Progenitor cell of endocrine pancreas (in vitro differentiated cells): ENCODE results near the gene ATP4B. TPM values are rescaled to one million over a fixed set of nuclear protein-coding genes. Genes with fewer than 3 reads are reported as not detected.

Experiments used
- DNase-seq: peaks from one replicate; pipeline ENCODE4 v3.0.0; 2021; ENCODE audit warnings: low spot score; ENCODE audit not compliant: unreplicated experiment
- H3K27ac Mint-ChIP-seq: 2 replicates; pipeline ENCODE4 v1.8.0; 2021; ENCODE audit warnings: mild to moderate bottlenecking, moderate library complexity, mixed read lengths
- H3K27me3 Mint-ChIP-seq: 2 replicates; pipeline ENCODE4 v1.8.0; 2021; ENCODE audit warnings: mixed read lengths
- H3K36me3 Mint-ChIP-seq: 2 replicates; pipeline ENCODE4 v1.8.0; 2022; ENCODE audit warnings: mixed read lengths; ENCODE audit not compliant: insufficient read depth
- H3K4me1 Mint-ChIP-seq: 2 replicates; pipeline ENCODE4 v1.8.0; 2021; ENCODE audit warnings: low read depth, mixed read lengths
- H3K4me3 Mint-ChIP-seq: 2 replicates; pipeline ENCODE4 v1.8.0; 2021; ENCODE audit warnings: low read depth, mild to moderate bottlenecking, moderate library complexity, mixed read lengths
- H3K9me3 Mint-ChIP-seq: 2 replicates; pipeline ENCODE4 v1.8.0; 2021; ENCODE audit warnings: low read depth, mixed read lengths
- CTCF ChIP-seq: fragments of 200-600 bp; sonication (generic); IDR thresholded peaks from one replicate; pipeline ENCODE4 v1.5.0; 2021; ENCODE audit warnings: antibody characterized with exemption, mild to moderate bottlenecking; ENCODE audit not compliant: unreplicated experiment
- total RNA-seq: library from RNA; stranded (reverse); gene quantifications from 2 replicates; pipeline ENCODE4 v1.2.1, GENCODE V29; 2021

Gene ATP4B
- total RNA-seq, 1 donor from 2014 or later: not detected

DNA sequence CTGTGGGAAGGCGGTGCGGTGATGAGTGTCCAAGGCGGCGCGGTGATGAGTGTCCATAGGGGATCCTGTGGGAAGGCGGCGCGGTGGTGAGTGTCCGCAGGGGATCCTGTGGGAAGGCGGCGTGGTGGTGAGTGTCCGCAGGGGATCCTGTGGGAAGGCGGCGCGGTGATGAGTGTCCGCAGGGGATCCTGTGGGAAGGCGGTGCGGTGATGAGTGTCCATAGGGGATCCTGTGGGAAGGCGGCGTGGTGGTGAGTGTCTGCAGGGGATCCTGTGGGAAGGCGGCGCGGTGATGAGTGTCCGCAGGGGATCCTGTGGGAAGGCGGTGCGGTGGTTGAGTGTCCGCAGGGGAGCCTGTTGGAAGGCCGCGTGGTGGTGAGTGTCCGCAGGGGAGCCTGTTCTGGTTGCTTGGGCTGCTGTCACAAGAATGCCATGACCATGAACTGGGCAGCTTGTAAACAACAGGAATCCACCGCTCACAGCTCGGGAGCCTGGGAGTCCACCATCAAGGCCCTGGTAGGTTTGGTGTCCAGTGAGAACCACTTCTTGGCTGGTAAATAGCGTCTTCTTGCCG is 52.0 kb downstream of the ATP4B start:
- Mint-ChIP-seq H3K4me3 (no peak overlapping the region), H3K9me3 (no peaks in the 10 kb centered on the region), H3K27ac (peak overlapping the region; percentile 71)

DNA sequence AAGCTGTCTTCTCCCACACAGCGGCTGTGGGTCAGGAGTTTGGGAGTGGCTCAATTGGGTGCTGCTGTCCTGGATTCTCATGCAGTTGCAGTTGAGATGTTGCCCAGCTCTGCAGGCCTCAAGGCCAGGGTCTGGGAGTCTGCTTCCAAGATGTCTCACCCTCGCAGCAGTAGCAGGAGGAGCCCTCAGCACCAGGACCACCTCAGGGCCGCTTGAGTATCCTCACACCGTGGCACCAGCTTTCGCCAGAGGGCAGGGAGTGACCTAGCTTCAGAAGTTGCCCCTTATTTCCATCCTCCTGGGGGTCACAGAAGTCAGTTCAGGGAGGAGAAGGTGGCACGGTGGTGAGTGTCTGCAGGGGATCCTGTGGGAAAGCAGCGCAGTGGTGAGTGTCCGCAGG is 52.5 kb downstream of the ATP4B start:
- Mint-ChIP-seq H3K27ac (peak overlapping the region; percentile 71), H3K36me3 (peaks cover 17% of the 10 kb centered on the region), H3K27me3 (no peaks in the 10 kb centered on the region), H3K9me3 (no peaks in the 10 kb centered on the region), H3K4me3 (no peak overlapping the region), H3K4me1 (peaks cover 2% of the 10 kb centered on the region)
- TF ChIP-seq CTCF: no peak
- no peak for DNase-seq

More for the DNA sequence above, 52.0 kb downstream of the ATP4B start:
- no peak for TF ChIP-seq CTCF
- Mint-ChIP-seq H3K36me3 (peaks cover 17% of the 10 kb centered on the region), H3K27me3 (no peaks in the 10 kb centered on the region), H3K4me1 (peaks cover 2% of the 10 kb centered on the region)
- DNase-seq: no peak

DNA sequence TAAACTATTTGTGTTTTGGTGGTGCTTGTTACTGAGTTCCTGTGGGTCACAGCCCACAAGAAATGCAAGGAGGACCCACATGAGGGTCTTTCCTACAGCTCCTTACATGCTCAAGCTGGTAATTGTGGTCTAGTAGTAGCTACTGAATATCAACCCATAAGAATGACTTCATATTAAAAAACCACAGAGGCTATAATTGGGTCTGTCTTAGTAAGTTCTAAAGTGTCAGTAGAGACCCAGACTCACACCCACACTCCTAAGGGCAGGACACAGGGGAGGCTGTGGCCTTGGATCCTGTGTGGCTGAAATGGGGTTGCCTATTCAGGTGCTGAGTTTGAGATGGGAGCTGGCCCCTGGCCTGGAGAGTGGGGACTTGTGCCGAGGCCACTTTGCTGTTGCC is 53.8 kb downstream of the ATP4B start:
- Mint-ChIP-seq H3K36me3 (peaks cover 27% of the 10 kb centered on the region), H3K9me3 (no peaks in the 10 kb centered on the region), H3K27me3 (no peaks in the 10 kb centered on the region), H3K27ac (no peak overlapping the region), H3K4me1 (peaks cover 2% of the 10 kb centered on the region), H3K4me3 (no peak overlapping the region)
- TF ChIP-seq CTCF: no peak
- no peak for DNase-seq

GRCh38 chr13:113603116-113603710 is 54.8 kb downstream of the ATP4B start:
- Mint-ChIP-seq H3K4me1 (peaks cover 2% of the 10 kb centered on the region), H3K36me3 (peaks cover 34% of the 10 kb centered on the region), H3K27ac (no peak overlapping the region), H3K27me3 (no peaks in the 10 kb centered on the region), H3K9me3 (no peaks in the 10 kb centered on the region), H3K4me3 (no peak overlapping the region)
- no peak for TF ChIP-seq CTCF
- DNase-seq: no peak

GRCh38 chr13:113602291-113602988 is 55.6 kb downstream of the ATP4B start:
- no peak for DNase-seq
- Mint-ChIP-seq H3K27me3 (no peaks in the 10 kb centered on the region), H3K36me3 (peaks cover 38% of the 10 kb centered on the region), H3K4me3 (no peak overlapping the region), H3K4me1 (peaks cover 2% of the 10 kb centered on the region), H3K27ac (no peak overlapping the region), H3K9me3 (no peaks in the 10 kb centered on the region)
- TF ChIP-seq CTCF: no peak
